GM23338 (cell line): ENCODE results near the gene MYO3B. TPM values are rescaled to one million over a fixed set of nuclear protein-coding genes. Genes with fewer than 3 reads are reported as not detected.
A peak's percentile ranks its signal among the peaks of the same experiment; 100 is the strongest.

ENCODE experiments used
- ATAC-seq: fragments of 200-7000 bp; cut with Tn5 transposase; 3 replicates; pipeline ENCODE4 v1.9.1; 2020
- DNase-seq: peaks from one replicate; pipeline ENCODE4 v3.0.0-alpha.2; 2015; ENCODE audit warnings: low spot score
- H2AFZ ChIP-seq: fragments of 200-600 bp; sonication (generic); 2 replicates; pipeline ENCODE4 v1.8.0; 2016; ENCODE audit warnings: antibody characterized with exemption, mild to moderate bottlenecking, moderate library complexity
- H3F3A ChIP-seq: fragments of 200-600 bp; sonication (generic); replicated peaks from 2 replicates; pipeline ENCODE4 v1.8.0; 2017; ENCODE audit warnings: antibody characterized with exemption, mixed run types, low read depth
- H3K27ac ChIP-seq: fragments of 200-600 bp; sonication (generic); 2 replicates; pipeline ENCODE4 v1.6.1; 2016; ENCODE audit warnings: low read depth
- H3K27me3 ChIP-seq: fragments of 200-600 bp; sonication (generic); 2 replicates; pipeline ENCODE4 v1.8.0; 2016; ENCODE audit warnings: mild to moderate bottlenecking, mixed run types, moderate library complexity; ENCODE audit not compliant: insufficient read depth
- H3K36me3 ChIP-seq: fragments of 200-600 bp; sonication (generic); 2 replicates; pipeline ENCODE4 v1.8.0; 2016; ENCODE audit warnings: mild to moderate bottlenecking; ENCODE audit not compliant: insufficient read depth
- H3K4me1 ChIP-seq: fragments of 200-600 bp; sonication (generic); 2 replicates; pipeline ENCODE4 v1.8.0; 2016; ENCODE audit warnings: mild to moderate bottlenecking, moderate library complexity; ENCODE audit not compliant: insufficient read depth
- H3K4me2 ChIP-seq: fragments of 200-600 bp; sonication (generic); 2 replicates; pipeline ENCODE4 v1.7.1; 2017; ENCODE audit warnings: mixed run types
- H3K4me3 ChIP-seq: fragments of 200-600 bp; sonication (generic); 2 replicates; pipeline ENCODE4 v1.6.1; 2016; ENCODE audit warnings: mixed run types
- H3K79me2 ChIP-seq: fragments of 200-600 bp; sonication (generic); replicated peaks from 2 replicates; pipeline ENCODE4 v1.8.0; 2017; ENCODE audit warnings: mild to moderate bottlenecking; ENCODE audit not compliant: insufficient read depth
- H3K9me2 ChIP-seq: fragments of 200-600 bp; sonication (generic); 2 replicates; pipeline ENCODE4 v1.8.0; 2017; ENCODE audit not compliant: insufficient read depth
- H4K20me1 ChIP-seq: fragments of 200-600 bp; sonication (generic); replicated peaks from 2 replicates; pipeline ENCODE4 v1.8.0; 2017; ENCODE audit warnings: mild to moderate bottlenecking; ENCODE audit not compliant: insufficient read depth
- H3K27ac Mint-ChIP-seq: 2 replicates; pipeline ENCODE4 v1.8.0; 2020; ENCODE audit warnings: inconsistent platforms, mild to moderate bottlenecking, moderate library complexity, mixed read lengths
- H3K27me3 Mint-ChIP-seq: 3 replicates; pipeline ENCODE4 v1.8.0; 2022; ENCODE audit warnings: low read depth, mild to moderate bottlenecking, moderate library complexity, mixed read lengths, inconsistent platforms; ENCODE audit not compliant: insufficient read depth, poor library complexity
- H3K36me3 Mint-ChIP-seq: 3 replicates; pipeline ENCODE4 v1.8.0; 2021; ENCODE audit warnings: low read depth, mild to moderate bottlenecking, inconsistent platforms, moderate library complexity, mixed read lengths
- H3K4me1 Mint-ChIP-seq: 3 replicates; pipeline ENCODE4 v1.8.0; 2020; ENCODE audit warnings: mild to moderate bottlenecking, inconsistent platforms, mixed read lengths
- H3K4me3 Mint-ChIP-seq: 3 replicates; pipeline ENCODE4 v1.8.0; 2021; ENCODE audit warnings: moderate library complexity, mild to moderate bottlenecking, inconsistent platforms, mixed read lengths
- H3K9me3 Mint-ChIP-seq: 3 replicates; pipeline ENCODE4 v1.8.0; 2020; ENCODE audit warnings: moderate library complexity, mild to moderate bottlenecking, inconsistent platforms, mixed read lengths
- EZH2 ChIP-seq: fragments of 200-600 bp; sonication (generic); IDR thresholded peaks from one replicate; pipeline ENCODE4 v1.8.0; 2017; ENCODE audit warnings: antibody characterized with exemption, mild to moderate bottlenecking, low read depth; ENCODE audit not compliant: unreplicated experiment
- JUNB ChIP-seq: IDR thresholded peaks from one replicate; pipeline ENCODE4 v1.6.1; 2016; ENCODE audit warnings: antibody characterized with exemption; ENCODE audit not compliant: unreplicated experiment
- NANOG ChIP-seq: IDR thresholded peaks from 2 replicates; pipeline ENCODE4 v1.6.1; 2016; ENCODE audit warnings: antibody characterized with exemption, borderline replicate concordance
- ZNF114 ChIP-seq: fragments of 250-450 bp; sonication (Bioruptor Pico); IDR thresholded peaks from 2 replicates; pipeline ENCODE4 v1.5.0; 2020; ENCODE audit warnings: mild to moderate bottlenecking, moderate library complexity
- ZNF331 ChIP-seq: fragments of 250-450 bp; sonication (Bioruptor Pico); IDR thresholded peaks from 2 replicates; pipeline ENCODE4 v1.5.0; 2020; ENCODE audit warnings: low read depth, mild to moderate bottlenecking, moderate library complexity
- polyA plus RNA-seq: library from polyadenylated mRNA; unstranded; fragments of >200 nt; fragmentation: Nextera tagmentation; extraction: Ambion mirVana; gene quantifications from 2 replicates; pipeline ENCODE4 v1.2.1, GENCODE V29; 2016
- total RNA-seq: library from RNA; depleted of rRNA; stranded (reverse); fragments of >200 nt; shearing (Covaris generic); gene quantifications from 2 replicates; pipeline ENCODE4 v1.2.3, GENCODE V29; 2014
- TF ChIP-seq, protein P1 (sequence below): IDR thresholded peaks from 2 replicates; pipeline ENCODE4 v1.6.1; 2016; ENCODE audit warnings: antibody characterized with exemption
- TF ChIP-seq, protein P2 (sequence below), 2 experiments: fragments of 200-600 bp in 1 of 2; sonication (generic) in 1 of 2; conservative IDR thresholded peaks; 2 replicates each; pipeline versions ENCODE4 v1.5.1 to v1.6.1; 2016 to 2017; ENCODE audit warnings: antibody characterized with exemption in 2 of 2, low read depth in 2 of 2, mild to moderate bottlenecking in 2 of 2, moderate library complexity in 1 of 2

The MYO3B gene
- total and polyA plus RNA-seq, 2 experiments from 2014 or later = 0.42 TPM; not detected in 1

DNA sequence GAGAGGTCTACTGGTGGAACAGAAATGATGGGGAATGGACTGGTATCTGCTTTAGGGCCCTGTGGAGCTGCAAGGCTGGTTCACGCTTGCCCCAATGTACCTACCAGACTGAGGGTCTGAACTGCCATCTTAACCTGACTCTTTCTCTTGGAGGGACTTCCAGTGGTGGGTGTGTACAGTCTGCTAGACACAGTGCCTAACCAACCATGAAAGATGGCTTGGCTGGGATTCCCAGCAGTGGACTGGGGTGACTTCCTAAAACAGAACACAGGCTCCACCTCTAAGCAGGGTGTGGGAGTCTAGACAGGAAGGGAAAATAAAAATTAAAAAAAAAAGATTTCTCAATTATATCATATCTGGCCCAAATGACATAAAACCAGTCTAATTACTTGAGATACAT lies 25.5 kb upstream of the MYO3B start:
- no peak overlapping the region for H3K4me2 ChIP-seq
- ATAC-seq (no peak), DNase-seq (no peak)
- peaks cover 17% of the 10 kb centered on the region for H3K4me1 ChIP-seq
- no peak overlapping the region for H3K4me3 ChIP-seq
- H3K79me2 ChIP-seq = no peaks in the 10 kb centered on the region
- Mint-ChIP-seq H3K4me1 (peaks cover 23% of the 10 kb centered on the region), H3K27me3 (peaks cover 10% of the 10 kb centered on the region), H3K9me3 (peaks cover 20% of the 10 kb centered on the region), H3K36me3 (peaks cover 13% of the 10 kb centered on the region), H3K27ac (no peak overlapping the region), H3K4me3 (no peak overlapping the region)
- no peaks in the 10 kb centered on the region for H3F3A ChIP-seq
- no peak overlapping the region for H3K27ac ChIP-seq
- H3K27me3 ChIP-seq = no peaks in the 10 kb centered on the region
- H4K20me1 ChIP-seq = no peaks in the 10 kb centered on the region
- TF ChIP-seq EZH2 = no peak
- TF ChIP-seq, protein P1, sequence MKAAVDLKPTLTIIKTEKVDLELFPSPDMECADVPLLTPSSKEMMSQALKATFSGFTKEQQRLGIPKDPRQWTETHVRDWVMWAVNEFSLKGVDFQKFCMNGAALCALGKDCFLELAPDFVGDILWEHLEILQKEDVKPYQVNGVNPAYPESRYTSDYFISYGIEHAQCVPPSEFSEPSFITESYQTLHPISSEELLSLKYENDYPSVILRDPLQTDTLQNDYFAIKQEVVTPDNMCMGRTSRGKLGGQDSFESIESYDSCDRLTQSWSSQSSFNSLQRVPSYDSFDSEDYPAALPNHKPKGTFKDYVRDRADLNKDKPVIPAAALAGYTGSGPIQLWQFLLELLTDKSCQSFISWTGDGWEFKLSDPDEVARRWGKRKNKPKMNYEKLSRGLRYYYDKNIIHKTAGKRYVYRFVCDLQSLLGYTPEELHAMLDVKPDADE = no peak
- TF ChIP-seq NANOG = no peak
- TF ChIP-seq ZNF114 (CRISPR knock-in tag) = no peak
- TF ChIP-seq JUNB = no peak
- no peak overlapping the region for H2AFZ ChIP-seq
- H3K36me3 ChIP-seq = peaks cover 5% of the 10 kb centered on the region; the same call in 1 of the 2 replicates
- H3K9me2 ChIP-seq = no peaks in the 10 kb centered on the region

DNA sequence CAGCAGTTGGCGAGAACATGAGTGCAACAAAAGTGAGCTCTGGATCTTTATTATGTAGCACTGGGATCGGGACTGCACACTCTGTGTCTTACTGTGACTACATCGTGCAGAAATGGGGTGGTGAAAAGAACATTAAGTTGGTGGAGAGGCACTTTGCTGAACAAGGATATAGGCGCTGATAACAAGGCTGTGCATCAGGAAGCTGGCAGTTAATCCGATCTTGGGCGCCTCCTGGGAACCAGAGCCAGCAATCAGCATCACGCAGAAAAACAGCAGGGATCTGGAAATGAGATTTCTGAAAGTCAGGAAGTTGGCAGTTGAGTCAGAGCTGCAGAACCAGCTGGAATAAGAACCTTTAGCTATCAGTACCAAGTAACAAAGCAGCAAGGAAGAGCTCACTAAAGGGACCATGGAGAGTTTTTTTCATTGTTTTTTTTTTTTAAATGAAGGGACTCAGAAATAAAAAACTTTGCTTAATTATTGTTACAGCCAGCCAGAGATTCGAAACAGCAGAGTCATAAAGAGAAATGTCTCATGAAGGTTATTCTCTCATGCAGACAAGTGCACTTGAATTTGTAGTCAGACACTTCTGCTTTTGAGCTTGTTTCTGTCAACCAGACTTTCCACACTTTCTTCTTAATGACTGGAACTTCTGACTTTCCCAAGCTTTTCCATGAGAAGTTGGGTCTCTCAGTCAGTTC lies 22.8 kb upstream of the MYO3B start:
- no peak overlapping the region for H3K4me3 ChIP-seq
- no peak overlapping the region for H3K4me3 Mint-ChIP-seq
- no peak for TF ChIP-seq ZNF331 (CRISPR knock-in tag)
- TF ChIP-seq, protein P2, sequence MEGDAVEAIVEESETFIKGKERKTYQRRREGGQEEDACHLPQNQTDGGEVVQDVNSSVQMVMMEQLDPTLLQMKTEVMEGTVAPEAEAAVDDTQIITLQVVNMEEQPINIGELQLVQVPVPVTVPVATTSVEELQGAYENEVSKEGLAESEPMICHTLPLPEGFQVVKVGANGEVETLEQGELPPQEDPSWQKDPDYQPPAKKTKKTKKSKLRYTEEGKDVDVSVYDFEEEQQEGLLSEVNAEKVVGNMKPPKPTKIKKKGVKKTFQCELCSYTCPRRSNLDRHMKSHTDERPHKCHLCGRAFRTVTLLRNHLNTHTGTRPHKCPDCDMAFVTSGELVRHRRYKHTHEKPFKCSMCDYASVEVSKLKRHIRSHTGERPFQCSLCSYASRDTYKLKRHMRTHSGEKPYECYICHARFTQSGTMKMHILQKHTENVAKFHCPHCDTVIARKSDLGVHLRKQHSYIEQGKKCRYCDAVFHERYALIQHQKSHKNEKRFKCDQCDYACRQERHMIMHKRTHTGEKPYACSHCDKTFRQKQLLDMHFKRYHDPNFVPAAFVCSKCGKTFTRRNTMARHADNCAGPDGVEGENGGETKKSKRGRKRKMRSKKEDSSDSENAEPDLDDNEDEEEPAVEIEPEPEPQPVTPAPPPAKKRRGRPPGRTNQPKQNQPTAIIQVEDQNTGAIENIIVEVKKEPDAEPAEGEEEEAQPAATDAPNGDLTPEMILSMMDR (conservative IDR thresholded peaks at IDR 0.05; ENCODE audit: low read depth in 2 of 2) = peak in 1 of 2 experiments; percentile 18; a peak in 1 of 4 replicates
- DNase-seq (peak; percentile 51), ATAC-seq (peak; percentile 62)
- peaks cover 10% of the 10 kb centered on the region for H3K36me3 Mint-ChIP-seq
- H3K79me2 ChIP-seq = no peaks in the 10 kb centered on the region
- 0 out of 2 replicates have a peak overlapping the region, but pooled peaks have one; percentile 4 for H3K27ac ChIP-seq
- no peaks in the 10 kb centered on the region for H3K27me3 ChIP-seq
- H3K4me1 ChIP-seq = peaks cover 17% of the 10 kb centered on the region
- H3K9me3 Mint-ChIP-seq = peaks cover 9% of the 10 kb centered on the region
- peaks cover 25% of the 10 kb centered on the region for H3K4me1 Mint-ChIP-seq
- H3F3A ChIP-seq = no peaks in the 10 kb centered on the region
- H3K27ac Mint-ChIP-seq = peak overlapping the region; percentile 85
- no peaks in the 10 kb centered on the region; the same call in 1 of the 2 replicates for H3K9me2 ChIP-seq
- H3K36me3 ChIP-seq = no peaks in the 10 kb centered on the region
- H4K20me1 ChIP-seq = no peaks in the 10 kb centered on the region
- peak overlapping the region; percentile 61 for H3K4me2 ChIP-seq
- peak overlapping the region; percentile 83 for H2AFZ ChIP-seq
- peaks cover 7% of the 10 kb centered on the region for H3K27me3 Mint-ChIP-seq
